Right lobe of liver (tissue), 6 donors: ENCODE data around the gene ATXN10. TPM values are rescaled to one million over a fixed set of nuclear protein-coding genes. Genes with fewer than 3 reads are reported as not detected.

Experiments
- ATAC-seq, 4 donors: fragments of 200-7000 bp; cut with Tn5 transposase; one replicate each; pipeline ENCODE4 v1.9.1; 2020; ENCODE audit warnings: mild to moderate bottlenecking in 4 of 4, moderate library complexity in 4 of 4
- DNase-seq, 3 donors: peaks; one replicate each; pipeline ENCODE4 v3.0.0-alpha.2; 2020
- H3K27ac ChIP-seq, 3 donors: fragments of 200-600 bp; one replicate each; pipeline ENCODE4 v1.8.0; 2022
- H3K27me3 ChIP-seq, 2 donors: fragments of 200-600 bp; one replicate each; pipeline ENCODE4 v1.8.0; 2022
- H3K36me3 ChIP-seq, 4 donors: fragments of 200-600 bp; sonication (generic) in 1 of 4; one replicate each; pipeline versions ENCODE4 v1.5.1 to v1.8.0; 2017 to 2022; ENCODE audit warnings: control low read depth in 1 of 4
- H3K4me1 ChIP-seq, 4 donors: fragments of 200-600 bp; sonication (generic) in 1 of 4; one replicate each; pipeline versions ENCODE4 v1.5.1 to v1.8.0; 2017 to 2022; ENCODE audit warnings: control low read depth in 1 of 4
- H3K4me3 ChIP-seq, 3 donors: fragments of 200-600 bp; one replicate each; pipeline ENCODE4 v1.8.0; 2022
- H3K9me3 ChIP-seq, 4 donors: fragments of 200-600 bp; sonication (generic) in 1 of 4; one replicate each; pipeline versions ENCODE4 v1.5.1 to v1.8.0; 2017 to 2022; ENCODE audit warnings: control low read depth in 1 of 4
- POLR2A ChIP-seq: fragments of 450-650 bp; IDR thresholded peaks from one replicate; pipeline ENCODE4 v1.6.1; 2017; ENCODE audit warnings: antibody characterized with exemption, mild to moderate bottlenecking
- WGBS: methylation state at CpG from one replicate; pipeline ENCODE4 v1.1.6; 2018; ENCODE audit warnings: low coverage, low lambda C conversion rate; ENCODE audit not compliant: insufficient coverage; ENCODE audit errors: missing lambda C conversion rate; 5-methylcytosine and 5-hydroxymethylcytosine counted together
- intact Hi-C, 2 donors: fragments of 100-400 bp; cut with DNase I; formaldehyde crosslinking; loops; one replicate each; pipeline versions ENCODE4 v1.11.2 to v1.14.1; 2022
- total RNA-seq, 6 experiments: library from RNA; depleted of rRNA in 2 of 6; stranded (reverse); fragments of >200 nt in 2 of 6; fragmentation: NEBNext Ultra II Directional in 3 of 6; extraction: Animal tissue kit (Norgen Biotek cat#: 25700) in 3 of 6; gene quantifications; one replicate each; pipeline versions ENCODE4 v1.1.0 to v1.2.4, GENCODE V29; 2016 to 2023
- TF ChIP-seq, protein P1 (sequence below), 4 donors: fragments of 200-600 bp in 3 of 4; fragments of 450-650 bp in 1 of 4; IDR thresholded peaks; one replicate each; pipeline versions ENCODE4 v1.5.1 to v1.8.0; 2016 to 2022; ENCODE audit warnings: antibody characterized with exemption in 4 of 4, mild to moderate bottlenecking in 2 of 4
- donor health status: DM: no; HTN: yes; CAD: no.
- donor health status: DM: no; HTN: no; CAD: no.
- donor health status: DM: no; HTN: no; CAD: no.
- donor health status: DM: no; HTN: yes; CAD: no.
- donor health status: DM: no; HTN: yes; CAD: no.

The ATXN10 gene
- total RNA-seq, 6 experiments from 2014 or later, result 70.0 to 118 (median 84.3) TPM

- no peaks in the 10 kb centered on the region for H3K27me3 ChIP-seq
- no peak overlapping the region for H3K27ac ChIP-seq
- ATAC-seq (no peak), DNase-seq (no peak)
- H3K4me3 ChIP-seq, result no peak overlapping the region
- no peaks in the 10 kb centered on the region for H3K36me3 ChIP-seq
- TF ChIP-seq, protein P1, sequence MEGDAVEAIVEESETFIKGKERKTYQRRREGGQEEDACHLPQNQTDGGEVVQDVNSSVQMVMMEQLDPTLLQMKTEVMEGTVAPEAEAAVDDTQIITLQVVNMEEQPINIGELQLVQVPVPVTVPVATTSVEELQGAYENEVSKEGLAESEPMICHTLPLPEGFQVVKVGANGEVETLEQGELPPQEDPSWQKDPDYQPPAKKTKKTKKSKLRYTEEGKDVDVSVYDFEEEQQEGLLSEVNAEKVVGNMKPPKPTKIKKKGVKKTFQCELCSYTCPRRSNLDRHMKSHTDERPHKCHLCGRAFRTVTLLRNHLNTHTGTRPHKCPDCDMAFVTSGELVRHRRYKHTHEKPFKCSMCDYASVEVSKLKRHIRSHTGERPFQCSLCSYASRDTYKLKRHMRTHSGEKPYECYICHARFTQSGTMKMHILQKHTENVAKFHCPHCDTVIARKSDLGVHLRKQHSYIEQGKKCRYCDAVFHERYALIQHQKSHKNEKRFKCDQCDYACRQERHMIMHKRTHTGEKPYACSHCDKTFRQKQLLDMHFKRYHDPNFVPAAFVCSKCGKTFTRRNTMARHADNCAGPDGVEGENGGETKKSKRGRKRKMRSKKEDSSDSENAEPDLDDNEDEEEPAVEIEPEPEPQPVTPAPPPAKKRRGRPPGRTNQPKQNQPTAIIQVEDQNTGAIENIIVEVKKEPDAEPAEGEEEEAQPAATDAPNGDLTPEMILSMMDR (IDR thresholded peaks at IDR 0.05), result no peak
- no peak for TF ChIP-seq POLR2A
- H3K9me3 ChIP-seq, result no peaks in the 10 kb centered on the region
- intact Hi-C loops, result no loop called here
- 95% methylated on average over 4 of the region's 4 CpGs for WGBS
- H3K4me1 ChIP-seq, result peaks cover 0 to 16% (median 0%) of the 10 kb centered on the region in 4 donors
Measured at GRCh38 chr22:45718391-45718790, 46.8 kb downstream of the ATXN10 start.

DNA sequence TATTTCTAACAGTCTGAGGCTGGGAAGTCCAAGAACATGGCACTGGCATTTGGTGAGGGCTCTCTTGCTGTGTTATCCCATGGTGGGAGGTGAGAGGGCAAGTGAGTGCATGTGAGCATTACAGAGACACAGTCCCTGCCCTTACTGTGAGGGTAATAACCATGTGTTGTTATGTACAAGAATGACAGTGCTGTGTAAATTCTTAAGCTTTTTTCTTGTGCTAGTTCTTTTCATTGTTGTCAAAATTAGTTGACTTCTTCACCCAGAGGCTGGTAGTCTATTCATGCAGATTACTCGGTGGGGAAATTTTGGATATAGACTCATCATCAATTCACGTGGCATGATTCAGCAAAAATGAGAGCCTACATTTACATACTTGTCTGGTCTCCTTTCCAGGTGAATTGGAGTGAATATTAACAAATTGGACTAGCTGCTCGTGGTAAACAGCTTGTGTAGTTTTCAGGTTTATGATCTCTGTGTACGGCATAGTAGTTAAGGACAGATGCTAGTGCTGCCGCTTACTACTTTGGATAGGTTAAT is 49.3 kb downstream of the ATXN10 start:
- Histone ChIP-seq H3K4me3 (no peak overlapping the region), H3K36me3 (no peaks in the 10 kb centered on the region), H3K9me3 (no peaks in the 10 kb centered on the region), H3K27me3 (no peaks in the 10 kb centered on the region), H3K27ac (no peak overlapping the region), H3K4me1 (peaks cover 0 to 24% (median 3%) of the 10 kb centered on the region in 4 donors)
- TF ChIP-seq POLR2A, result no peak
- TF ChIP-seq, protein P1 (IDR thresholded peaks at IDR 0.05), result no peak
- DNase-seq (no peak), ATAC-seq (peak in 2 of 4 donors; percentile 27 to 33)
- WGBS, result 78% methylated on average over 5 of the region's 5 CpGs
- intact Hi-C loops, result no loop called here

DNA sequence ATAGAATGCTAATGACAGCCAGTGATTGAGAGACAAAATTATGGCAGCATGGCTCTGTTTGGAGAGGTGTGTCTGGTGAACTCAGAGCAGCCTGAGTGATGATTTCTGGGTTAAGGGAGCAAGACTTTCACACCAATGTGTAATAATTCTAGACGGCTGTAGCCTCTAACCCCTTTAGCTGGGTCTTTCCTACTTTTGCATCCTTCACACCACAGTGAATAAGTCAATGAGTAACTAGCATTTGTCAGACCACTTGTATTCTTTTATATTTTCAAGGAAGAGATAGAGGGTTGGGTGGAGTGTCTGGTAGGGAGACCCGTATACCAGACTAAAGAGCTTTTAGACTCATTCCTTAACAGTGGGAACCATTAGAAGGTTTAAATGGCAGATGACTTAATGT is 50.4 kb downstream of the ATXN10 start:
- Histone ChIP-seq H3K4me1 (peaks cover 0 to 31% (median 7%) of the 10 kb centered on the region in 4 donors), H3K9me3 (no peaks in the 10 kb centered on the region), H3K4me3 (no peak overlapping the region), H3K36me3 (no peaks in the 10 kb centered on the region), H3K27me3 (no peaks in the 10 kb centered on the region), H3K27ac (no peak overlapping the region)
- no peak for TF ChIP-seq POLR2A
- TF ChIP-seq, protein P1 (IDR thresholded peaks at IDR 0.05), result no peak
- intact Hi-C loops, result no loop called here
- DNase-seq (no peak), ATAC-seq (no peak)
- WGBS, result 41% methylated on average over 2 of the region's 2 CpGs

DNA sequence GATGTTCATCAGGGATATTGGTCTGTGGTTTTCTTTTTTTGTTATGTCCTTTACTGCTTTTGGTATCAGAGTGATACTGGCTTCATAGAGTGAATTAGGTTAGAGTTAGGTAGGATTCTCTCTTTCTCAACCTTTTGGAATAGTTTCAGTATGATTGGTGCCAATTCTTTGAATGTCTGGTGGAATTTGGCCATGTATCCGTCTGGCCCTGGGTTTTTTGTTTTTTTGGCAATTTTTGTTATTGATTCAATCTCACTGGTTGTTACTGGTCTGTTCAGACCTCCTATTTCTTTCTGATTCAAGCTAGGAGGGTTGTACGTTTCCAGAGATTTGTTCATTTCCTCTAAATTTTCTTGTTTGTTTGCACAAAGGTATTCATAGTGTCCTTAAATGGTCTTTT is 54.4 kb downstream of the ATXN10 start:
- no peak for DNase-seq
- TF ChIP-seq POLR2A, result no peak
- TF ChIP-seq, protein P1 (IDR thresholded peaks at IDR 0.05), result no peak
- 20% methylated on average over 2 of the region's 2 CpGs for whole genome bisulfite sequencing
- ATAC-seq, result peak; percentile 86 to 92 (median 91)
- Histone ChIP-seq H3K9me3 (no peaks in the 10 kb centered on the region), H3K4me1 (peaks cover 0 to 29% (median 7%) of the 10 kb centered on the region in 4 donors), H3K4me3 (peak overlapping the region in 1 of 3 donors; percentile 7), H3K36me3 (peaks cover 0 to 7% (median 2%) of the 10 kb centered on the region in 4 donors), H3K27ac (peak overlapping the region; percentile 69 to 88 (median 76)), H3K27me3 (no peaks in the 10 kb centered on the region)
- intact Hi-C loops, result no loop called here
